Loucy (cell line): ENCODE data around the gene KAT14.

ENCODE experiments used
- H2AFZ ChIP-seq: fragments of 200-600 bp; sonication (generic); 2 replicates; pipeline ENCODE4 v1.6.0; 2016; ENCODE audit warnings: antibody characterized with exemption, mild to moderate bottlenecking, low read length, moderate library complexity
- H3F3A ChIP-seq: fragments of 200-600 bp; 2 replicates; pipeline ENCODE4 v1.6.0; 2016; ENCODE audit warnings: antibody characterized with exemption, low read depth, mild to moderate bottlenecking
- H3K27me3 ChIP-seq: fragments of 200-600 bp; sonication (generic); 2 replicates; pipeline ENCODE4 v1.6.1; 2014; ENCODE audit warnings: low read length, mild to moderate bottlenecking; ENCODE audit not compliant: insufficient read depth, poor library complexity, severe bottlenecking
- H3K36me3 ChIP-seq: fragments of 200-600 bp; sonication (generic); 2 replicates; pipeline ENCODE4 v1.6.1; 2016; ENCODE audit warnings: low read length; ENCODE audit not compliant: insufficient read depth
- H3K4me1 ChIP-seq: fragments of 200-600 bp; sonication (generic); 2 replicates; pipeline ENCODE4 v1.5.1; 2014; ENCODE audit warnings: low read length, mild to moderate bottlenecking; ENCODE audit not compliant: insufficient read depth, poor library complexity, severe bottlenecking
- H3K4me2 ChIP-seq: fragments of 200-600 bp; sonication (generic); 2 replicates; pipeline ENCODE4 v1.6.0; 2014; ENCODE audit warnings: antibody characterized with exemption, low read length, low read depth, mild to moderate bottlenecking; ENCODE audit not compliant: poor library complexity, severe bottlenecking
- H3K4me3 ChIP-seq: fragments of 200-600 bp; sonication (generic); 2 replicates; pipeline ENCODE4 v1.5.1; 2014; ENCODE audit warnings: low read length, mild to moderate bottlenecking, mixed read lengths; ENCODE audit not compliant: poor library complexity, severe bottlenecking
- H3K79me2 ChIP-seq: fragments of 200-600 bp; sonication (generic); 2 replicates; pipeline ENCODE4 v1.6.1; 2014; ENCODE audit warnings: low read length; ENCODE audit not compliant: insufficient read depth
- H3K9ac ChIP-seq: fragments of 200-600 bp; sonication (generic); 2 replicates; pipeline ENCODE4 v1.6.0; 2014; ENCODE audit warnings: mild to moderate bottlenecking, low read depth, low read length, moderate library complexity; ENCODE audit not compliant: poor library complexity, severe bottlenecking
- H3K9me2 ChIP-seq: fragments of 200-600 bp; sonication (generic); replicated peaks from 2 replicates; pipeline ENCODE4 v1.6.1; 2016; ENCODE audit warnings: low read depth, low read length, mixed read lengths
- H3K9me3 ChIP-seq: fragments of 200-600 bp; sonication (generic); 2 replicates; pipeline ENCODE4 v1.6.1; 2014; ENCODE audit warnings: mild to moderate bottlenecking, antibody characterized with exemption, low read length, low read depth; ENCODE audit not compliant: insufficient read depth
- H4K20me1 ChIP-seq: fragments of 200-600 bp; sonication (generic); 2 replicates; pipeline ENCODE4 v1.6.0; 2014; ENCODE audit warnings: antibody characterized with exemption, low read length, mild to moderate bottlenecking; ENCODE audit not compliant: insufficient read depth, poor library complexity, severe bottlenecking
- EZH2phosphoT487 ChIP-seq: fragments of 200-600 bp; IDR thresholded peaks from 2 replicates; pipeline ENCODE4 v1.6.1; 2018; ENCODE audit warnings: antibody characterized with exemption, mild to moderate bottlenecking, moderate library complexity, borderline replicate concordance
- TF ChIP-seq, protein P1 (sequence below): fragments of 200-600 bp; sonication (generic); conservative IDR thresholded peaks from 2 replicates; pipeline ENCODE4 v1.5.1; 2014; ENCODE audit warnings: mild to moderate bottlenecking, antibody characterized with exemption, low read length

Gene KAT14

DNA sequence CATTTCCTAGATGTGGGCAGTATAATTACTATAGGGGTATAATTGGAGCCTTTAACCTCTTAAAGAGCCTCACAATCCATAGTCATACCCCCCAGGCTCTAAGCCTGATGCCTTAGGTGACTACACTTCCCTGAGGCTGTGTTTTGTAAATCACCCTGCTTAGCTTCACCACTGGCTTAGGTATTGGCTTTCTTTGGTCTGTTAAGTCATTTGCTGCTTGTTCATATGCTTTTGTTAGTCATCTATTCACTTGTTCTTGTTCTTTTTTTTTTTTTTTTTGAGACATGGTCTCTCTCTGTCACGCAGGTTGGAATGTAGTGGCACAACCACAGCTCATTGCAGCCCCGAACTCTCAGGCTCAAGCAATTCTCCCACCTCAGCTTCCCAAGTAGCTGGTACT is 26.7 kb downstream of the KAT14 start:
- no peaks in the 10 kb centered on the region for H3F3A ChIP-seq
- H3K4me1 ChIP-seq, result peaks cover 14% of the 10 kb centered on the region
- no peaks in the 10 kb centered on the region for H3K9me2 ChIP-seq
- H3K36me3 ChIP-seq, result peaks cover 6% of the 10 kb centered on the region; the same call in 1 of the 2 replicates
- TF ChIP-seq EZH2phosphoT487, result no peak
- TF ChIP-seq, protein P1, sequence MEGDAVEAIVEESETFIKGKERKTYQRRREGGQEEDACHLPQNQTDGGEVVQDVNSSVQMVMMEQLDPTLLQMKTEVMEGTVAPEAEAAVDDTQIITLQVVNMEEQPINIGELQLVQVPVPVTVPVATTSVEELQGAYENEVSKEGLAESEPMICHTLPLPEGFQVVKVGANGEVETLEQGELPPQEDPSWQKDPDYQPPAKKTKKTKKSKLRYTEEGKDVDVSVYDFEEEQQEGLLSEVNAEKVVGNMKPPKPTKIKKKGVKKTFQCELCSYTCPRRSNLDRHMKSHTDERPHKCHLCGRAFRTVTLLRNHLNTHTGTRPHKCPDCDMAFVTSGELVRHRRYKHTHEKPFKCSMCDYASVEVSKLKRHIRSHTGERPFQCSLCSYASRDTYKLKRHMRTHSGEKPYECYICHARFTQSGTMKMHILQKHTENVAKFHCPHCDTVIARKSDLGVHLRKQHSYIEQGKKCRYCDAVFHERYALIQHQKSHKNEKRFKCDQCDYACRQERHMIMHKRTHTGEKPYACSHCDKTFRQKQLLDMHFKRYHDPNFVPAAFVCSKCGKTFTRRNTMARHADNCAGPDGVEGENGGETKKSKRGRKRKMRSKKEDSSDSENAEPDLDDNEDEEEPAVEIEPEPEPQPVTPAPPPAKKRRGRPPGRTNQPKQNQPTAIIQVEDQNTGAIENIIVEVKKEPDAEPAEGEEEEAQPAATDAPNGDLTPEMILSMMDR, result no peak
- H3K27me3 ChIP-seq, result no peaks in the 10 kb centered on the region
- H3K9me3 ChIP-seq, result no peaks in the 10 kb centered on the region
- H3K4me2 ChIP-seq, result no peak overlapping the region
- H3K79me2 ChIP-seq, result no peaks in the 10 kb centered on the region
- no peaks in the 10 kb centered on the region for H4K20me1 ChIP-seq
- no peak overlapping the region for H3K9ac ChIP-seq
- no peak overlapping the region for H3K4me3 ChIP-seq
- no peak overlapping the region for H2AFZ ChIP-seq

DNA sequence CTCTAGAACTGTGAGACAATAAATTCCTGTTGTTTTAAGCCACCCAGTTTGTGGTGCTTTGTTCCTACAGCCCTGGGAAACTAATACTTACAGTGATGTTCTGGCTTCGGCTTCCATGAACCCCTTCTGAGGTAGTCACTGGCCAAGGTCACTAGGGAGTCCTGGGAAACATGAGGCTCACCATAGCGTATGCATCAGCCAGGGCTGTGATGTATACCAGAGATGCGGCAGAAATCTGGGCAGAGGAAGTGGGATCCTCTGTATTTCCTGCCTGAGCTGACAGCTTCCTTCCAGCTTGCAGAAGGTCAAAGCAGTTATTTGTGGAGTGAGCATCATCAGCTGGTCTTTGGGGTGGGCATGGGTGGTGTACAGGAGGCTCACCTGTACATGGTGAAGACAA is 27.9 kb downstream of the KAT14 start:
- no peaks in the 10 kb centered on the region for H3K27me3 ChIP-seq
- no peak overlapping the region for H2AFZ ChIP-seq
- H3K4me1 ChIP-seq, result peaks cover 14% of the 10 kb centered on the region
- peak overlapping the region; percentile 42 for H3K4me2 ChIP-seq
- peaks cover 6% of the 10 kb centered on the region; the same call in 1 of the 2 replicates for H3K36me3 ChIP-seq
- no peaks in the 10 kb centered on the region for H3F3A ChIP-seq
- no peak overlapping the region for H3K9ac ChIP-seq
- H3K79me2 ChIP-seq, result no peaks in the 10 kb centered on the region
- no peak overlapping the region for H3K4me3 ChIP-seq
- TF ChIP-seq EZH2phosphoT487, result no peak
- TF ChIP-seq, protein P1, result no peak
- no peaks in the 10 kb centered on the region for H3K9me3 ChIP-seq
- H4K20me1 ChIP-seq, result no peaks in the 10 kb centered on the region
- H3K9me2 ChIP-seq, result no peaks in the 10 kb centered on the region

DNA sequence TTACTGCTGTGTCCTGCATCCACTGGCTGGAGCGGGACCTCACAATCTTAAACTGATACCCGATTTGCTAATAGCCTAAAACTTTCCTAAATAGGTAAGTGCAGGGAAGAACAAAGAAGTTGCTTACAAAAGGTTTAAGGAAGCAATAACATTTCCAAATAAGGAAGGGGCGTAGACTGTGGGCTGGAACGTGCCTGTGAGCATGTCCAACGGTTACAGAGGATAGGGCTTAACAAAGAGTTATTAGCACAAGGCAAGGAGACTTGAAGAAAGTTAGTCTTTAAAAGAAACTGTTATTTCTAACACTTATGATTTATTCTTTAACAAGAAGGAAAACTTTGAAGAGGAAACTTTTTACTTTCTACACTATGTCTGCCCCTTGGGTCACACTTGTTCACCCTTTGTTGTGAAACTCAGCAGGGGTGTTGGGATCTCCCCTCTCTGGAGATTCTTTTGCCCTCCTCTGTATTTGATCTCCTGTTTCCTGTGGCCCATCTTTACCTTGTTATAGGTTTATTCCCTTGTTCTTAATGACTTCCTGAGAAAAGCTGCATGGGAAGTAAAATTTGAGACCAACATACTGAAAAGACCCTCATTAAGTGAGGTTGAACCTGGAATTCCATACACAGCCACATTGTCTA is 28.7 kb downstream of the KAT14 start:
- Histone ChIP-seq H3K9me2 (no peaks in the 10 kb centered on the region), H3K27me3 (no peaks in the 10 kb centered on the region), H3K36me3 (peaks cover 6% of the 10 kb centered on the region; the same call in 1 of the 2 replicates), H3K9me3 (no peaks in the 10 kb centered on the region), H3K4me2 (peak overlapping the region; percentile 42), H2AFZ (no peak overlapping the region), H3K4me3 (no peak overlapping the region), H3K9ac (no peak overlapping the region), H4K20me1 (no peaks in the 10 kb centered on the region), H3K4me1 (peaks cover 14% of the 10 kb centered on the region), H3F3A (no peaks in the 10 kb centered on the region), H3K79me2 (no peaks in the 10 kb centered on the region)
- no peak for TF ChIP-seq EZH2phosphoT487
- TF ChIP-seq, protein P1, result no peak
